Measurements from ENCODE around the gene COL23A1.

- TF ChIP-seq CTCF (IDR thresholded peaks at IDR 0.05; ENCODE audit: poor library complexity) (no peak), EZH2 (IDR thresholded peaks at IDR 0.05; ENCODE audit: borderline replicate concordance) (no peak)
These were observed 155.3 kb downstream of the COL23A1 start for GRCh38 chr5:178434851-178435250.

All from hepatocyte (in vitro differentiated cells).